ENCODE measurements around the gene HCAR3. TPM values are rescaled to one million over a fixed set of nuclear protein-coding genes. Genes with fewer than 3 reads are reported as not detected.

The HCAR3 gene
- total and polyA plus RNA-seq, 2 donors (not counting 1 experiment from before 2014, with no cell fraction given): 0.12 to 1.2 TPM

DNA sequence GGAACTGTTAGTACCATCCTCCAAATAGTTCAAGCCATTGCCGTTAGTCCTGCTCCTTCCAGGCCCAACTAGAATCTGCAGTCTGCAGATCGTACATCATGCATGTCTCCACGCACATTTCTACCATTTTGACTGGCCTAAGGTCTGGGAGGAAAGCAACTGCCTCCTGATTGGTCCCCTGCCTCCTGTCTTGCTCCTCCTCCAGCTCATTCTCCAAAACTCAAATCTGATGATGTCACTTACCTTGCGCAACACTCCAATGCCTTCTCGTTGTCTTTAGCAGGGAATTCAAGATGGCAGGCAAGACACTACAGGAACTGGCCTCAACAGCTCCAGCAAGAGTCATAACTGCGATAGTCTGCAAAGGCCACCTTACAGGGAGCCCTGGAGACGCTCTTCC, 23.7 kb upstream of the HCAR3 start:
- no peak for DNase-seq
- H3K27ac ChIP-seq (ENCODE audit: low read length in 2 of 2): no peak overlapping the region
- H3K4me3 ChIP-seq (ENCODE audit: control extremely low read depth in 1 of 5, extremely low read depth in 1 of 5, insufficient read depth in 1 of 5, low read depth in 2 of 5, low read length in 4 of 5): no peak overlapping the region
- Mint-ChIP-seq H3K4me1 (peaks cover 1% of the 10 kb centered on the region), H3K27ac (no peak overlapping the region), H3K4me3 (no peak overlapping the region), H3K27me3 (no peaks in the 10 kb centered on the region), H3K9me3 (ENCODE audit: insufficient read depth) (no peaks in the 10 kb centered on the region)
- H2AFZ ChIP-seq (ENCODE audit: insufficient read depth, low read depth, low read length, poor library complexity, severe bottlenecking): no peak overlapping the region
- POLR2A ChIA-PET: no interaction called here
- H3K4me2 ChIP-seq (replicated peaks; ENCODE audit: low read depth, low read length, poor library complexity, severe bottlenecking): no peak overlapping the region
- TF ChIP-seq, protein P1, sequence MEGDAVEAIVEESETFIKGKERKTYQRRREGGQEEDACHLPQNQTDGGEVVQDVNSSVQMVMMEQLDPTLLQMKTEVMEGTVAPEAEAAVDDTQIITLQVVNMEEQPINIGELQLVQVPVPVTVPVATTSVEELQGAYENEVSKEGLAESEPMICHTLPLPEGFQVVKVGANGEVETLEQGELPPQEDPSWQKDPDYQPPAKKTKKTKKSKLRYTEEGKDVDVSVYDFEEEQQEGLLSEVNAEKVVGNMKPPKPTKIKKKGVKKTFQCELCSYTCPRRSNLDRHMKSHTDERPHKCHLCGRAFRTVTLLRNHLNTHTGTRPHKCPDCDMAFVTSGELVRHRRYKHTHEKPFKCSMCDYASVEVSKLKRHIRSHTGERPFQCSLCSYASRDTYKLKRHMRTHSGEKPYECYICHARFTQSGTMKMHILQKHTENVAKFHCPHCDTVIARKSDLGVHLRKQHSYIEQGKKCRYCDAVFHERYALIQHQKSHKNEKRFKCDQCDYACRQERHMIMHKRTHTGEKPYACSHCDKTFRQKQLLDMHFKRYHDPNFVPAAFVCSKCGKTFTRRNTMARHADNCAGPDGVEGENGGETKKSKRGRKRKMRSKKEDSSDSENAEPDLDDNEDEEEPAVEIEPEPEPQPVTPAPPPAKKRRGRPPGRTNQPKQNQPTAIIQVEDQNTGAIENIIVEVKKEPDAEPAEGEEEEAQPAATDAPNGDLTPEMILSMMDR (IDR thresholded peaks at IDR 0.05): no peak
- TF ChIP-seq EZH2 (IDR thresholded peaks at IDR 0.05; ENCODE audit: borderline replicate concordance, insufficient read depth, low read depth, low read length, poor library complexity, severe bottlenecking): no peak
- no peak for ATAC-seq (ENCODE audit: low read depth)
- no peaks in the 10 kb centered on the region for H3K36me3 ChIP-seq (replicated peaks in 1 of 2; ENCODE audit: control extremely low read depth in 1 of 2, control insufficient read depth in 1 of 2, extremely low read depth in 1 of 2, insufficient read depth in 2 of 2, low read length in 1 of 2)
- H3K79me2 ChIP-seq (ENCODE audit: control insufficient read depth, insufficient read depth, low read length): no peaks in the 10 kb centered on the region
- H3K9ac ChIP-seq (ENCODE audit: low read length): no peak overlapping the region
- no peaks in the 10 kb centered on the region for H3K27me3 ChIP-seq (replicated peaks in 1 of 4; ENCODE audit: control extremely low read depth in 1 of 4, control insufficient read depth in 3 of 4, insufficient read depth in 4 of 4, low read length in 3 of 4)
- intact Hi-C loops (cut with micrococcal nuclease): no loop called here
- H4K20me1 ChIP-seq (ENCODE audit: control insufficient read depth, insufficient read depth, low read length, poor library complexity, severe bottlenecking): no peaks in the 10 kb centered on the region
- H3K9me3 ChIP-seq (ENCODE audit: control extremely low read depth in 1 of 3, control insufficient read depth in 2 of 3, insufficient read depth in 1 of 3, low read length in 2 of 3): no peaks in the 10 kb centered on the region
- 97% methylated on average over 6 of the region's 7 CpGs for WGBS (ENCODE audit: insufficient coverage)
- H3K4me1 ChIP-seq (ENCODE audit: control insufficient read depth in 2 of 2, insufficient read depth in 2 of 2, low read length in 2 of 2): no peaks in the 10 kb centered on the region
- CTCF ChIA-PET: interaction anchor here (0.7 kb wide), 1 partner anchor 1429 kb away, joined by 3 read pairs; no protein-coding TSS in a partner anchor

DNA sequence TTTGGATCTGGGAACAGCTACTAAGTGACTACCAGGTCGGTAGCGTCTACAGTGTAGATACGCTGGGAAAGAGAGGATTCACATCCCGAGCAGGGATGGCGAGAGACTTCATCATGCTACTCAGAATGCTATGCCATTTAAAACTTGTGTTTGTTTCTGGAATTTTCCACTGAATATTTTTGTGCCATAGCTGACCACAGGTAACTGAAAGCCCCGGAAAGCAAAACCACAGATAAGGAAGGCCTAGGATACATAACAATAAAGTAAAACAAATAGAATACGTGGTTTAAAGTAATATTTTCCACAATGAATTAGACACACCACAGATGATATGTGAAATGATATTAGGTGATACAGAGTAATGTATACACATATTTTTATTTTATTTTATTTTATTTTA, 22.0 kb upstream of the HCAR3 start:
- POLR2A ChIA-PET: no interaction called here
- DNase-seq (no peak), ATAC-seq (ENCODE audit: low read depth) (no peak)
- no peaks in the 10 kb centered on the region for H3K79me2 ChIP-seq (ENCODE audit: control insufficient read depth, insufficient read depth, low read length)
- Mint-ChIP-seq H3K27ac (no peak overlapping the region), H3K9me3 (ENCODE audit: insufficient read depth) (no peaks in the 10 kb centered on the region), H3K4me1 (peaks cover 8% of the 10 kb centered on the region), H3K27me3 (no peaks in the 10 kb centered on the region), H3K4me3 (no peak overlapping the region)
- no peak overlapping the region for H3K9ac ChIP-seq (ENCODE audit: low read length)
- CTCF ChIA-PET: interaction anchor here (1.1 kb wide), 1 partner anchor 100 kb away, joined by 4 read pairs; no protein-coding TSS in a partner anchor
- H3K36me3 ChIP-seq (replicated peaks in 1 of 2; ENCODE audit: control extremely low read depth in 1 of 2, control insufficient read depth in 1 of 2, extremely low read depth in 1 of 2, insufficient read depth in 2 of 2, low read length in 1 of 2): no peaks in the 10 kb centered on the region
- H4K20me1 ChIP-seq (ENCODE audit: control insufficient read depth, insufficient read depth, low read length, poor library complexity, severe bottlenecking): no peaks in the 10 kb centered on the region
- H3K27me3 ChIP-seq (replicated peaks in 1 of 4; ENCODE audit: control extremely low read depth in 1 of 4, control insufficient read depth in 3 of 4, insufficient read depth in 4 of 4, low read length in 3 of 4): no peaks in the 10 kb centered on the region
- H3K9me3 ChIP-seq (ENCODE audit: control extremely low read depth in 1 of 3, control insufficient read depth in 2 of 3, insufficient read depth in 1 of 3, low read length in 2 of 3): no peaks in the 10 kb centered on the region
- no peak overlapping the region for H2AFZ ChIP-seq (ENCODE audit: insufficient read depth, low read depth, low read length, poor library complexity, severe bottlenecking)
- no peak overlapping the region for H3K4me2 ChIP-seq (replicated peaks; ENCODE audit: low read depth, low read length, poor library complexity, severe bottlenecking)
- no peak overlapping the region for H3K27ac ChIP-seq (ENCODE audit: low read length in 2 of 2)
- H3K4me3 ChIP-seq (ENCODE audit: control extremely low read depth in 1 of 5, extremely low read depth in 1 of 5, insufficient read depth in 1 of 5, low read depth in 2 of 5, low read length in 4 of 5): no peak overlapping the region
- H3K4me1 ChIP-seq (ENCODE audit: control insufficient read depth in 2 of 2, insufficient read depth in 2 of 2, low read length in 2 of 2): peaks cover 6 to 7% of the 10 kb centered on the region in 2 donors
- intact Hi-C loops (cut with micrococcal nuclease): no loop called here
- 100% methylated on average over 3 of the region's 7 CpGs for WGBS (ENCODE audit: insufficient coverage)
- no peak for TF ChIP-seq EZH2 (IDR thresholded peaks at IDR 0.05; ENCODE audit: borderline replicate concordance, insufficient read depth, low read depth, low read length, poor library complexity, severe bottlenecking)
- TF ChIP-seq, protein P1 (IDR thresholded peaks at IDR 0.05): no peak

Measured in B cell (primary cell).